ENCODE measurements around the gene ARAP2. TPM values are rescaled to one million over a fixed set of nuclear protein-coding genes. Genes with fewer than 3 reads are reported as not detected.
A peak's percentile ranks its signal among the peaks of the same experiment; 100 is the strongest.

The ARAP2 gene
- total RNA-seq, 4 donors from 2014 or later, result 109 to 247 (median 225) TPM

GRCh38 chr4:36264207-36264826 is 20.0 kb upstream of the ARAP2 start:
- intact Hi-C loops (cut with DNase I), result no loop called here
- no peak for DNase-seq
- Histone ChIP-seq H3K4me1 (peaks cover 0 to 9% of the 10 kb centered on the region in 2 donors), H3K27ac (no peak overlapping the region), H3K36me3 (no peaks in the 10 kb centered on the region), H3K27me3 (no peaks in the 10 kb centered on the region), H3K4me3 (replicated peaks in 1 of 3) (no peak overlapping the region), H3K9me3 (no peaks in the 10 kb centered on the region)
- no peak for TF ChIP-seq POLR2A (IDR thresholded peaks at IDR 0.05)
- no peak for TF ChIP-seq CTCF (IDR thresholded peaks at IDR 0.05)
- 96 to 99% methylated on average over 2 of the region's 2 CpGs for WGBS, 2 donors

- intact Hi-C loops (cut with DNase I), result no loop called here
- no peak for DNase-seq
- Histone ChIP-seq H3K4me1 (peaks cover 4 to 17% of the 10 kb centered on the region in 2 donors), H3K27me3 (no peaks in the 10 kb centered on the region), H3K27ac (no peak overlapping the region), H3K4me3 (replicated peaks in 1 of 3) (no peak overlapping the region), H3K9me3 (no peaks in the 10 kb centered on the region), H3K36me3 (no peaks in the 10 kb centered on the region)
- 90 to 94% methylated on average over 5 of the region's 5 CpGs for WGBS, 2 donors
- TF ChIP-seq POLR2A (IDR thresholded peaks at IDR 0.05), result no peak
- TF ChIP-seq CTCF (IDR thresholded peaks at IDR 0.05), result no peak
These were observed 16.4 kb upstream of the ARAP2 start for GRCh38 chr4:36260731-36261130.

- peak in 1 of 2 donors; percentile 37 for TF ChIP-seq POLR2A (IDR thresholded peaks at IDR 0.05)
- TF ChIP-seq CTCF (IDR thresholded peaks at IDR 0.05), result no peak
- Histone ChIP-seq H3K9me3 (no peaks in the 10 kb centered on the region), H3K4me3 (replicated peaks in 1 of 3) (peak overlapping the region in 1 of 3 donors; percentile 13), H3K27me3 (no peaks in the 10 kb centered on the region), H3K36me3 (no peaks in the 10 kb centered on the region), H3K4me1 (peaks cover 21 to 23% of the 10 kb centered on the region in 2 donors), H3K27ac (peak overlapping the region; percentile 85 to 93 (median 87))
- DNase-seq, result peak; percentile 62 to 75
- intact Hi-C loops (cut with DNase I), result no loop called here
- WGBS, 2 donors, result 22 to 24% methylated on average over 6 of the region's 6 CpGs
These were observed 12.1 kb upstream of the ARAP2 start for GRCh38 chr4:36256398-36256891.

- WGBS, 2 donors, result 69 to 78% methylated on average over 2 of the region's 2 CpGs
- TF ChIP-seq CTCF (IDR thresholded peaks at IDR 0.05) (no peak), POLR2A (IDR thresholded peaks at IDR 0.05) (peak in 1 of 2 donors; percentile 53)
These were observed 11.3 kb upstream of the ARAP2 start for GRCh38 chr4:36255577-36255976.

GRCh38 chr4:36254371-36254770 is 10.1 kb upstream of the ARAP2 start:
- peaks cover 21 to 23% of the 10 kb centered on the region in 2 donors for H3K4me1 ChIP-seq
- 88 to 95% methylated on average over 2 of the region's 2 CpGs for WGBS, 2 donors
- intact Hi-C loops (cut with DNase I), result no loop called here
- no peak overlapping the region for H3K4me3 ChIP-seq (replicated peaks in 1 of 3)
- no peaks in the 10 kb centered on the region for H3K9me3 ChIP-seq
- TF ChIP-seq POLR2A (IDR thresholded peaks at IDR 0.05) (no peak), CTCF (IDR thresholded peaks at IDR 0.05) (no peak)
- no peaks in the 10 kb centered on the region for H3K27me3 ChIP-seq
- no peaks in the 10 kb centered on the region for H3K36me3 ChIP-seq
- DNase-seq, result no peak
- peak overlapping the region in 2 of 3 donors; percentile 87 to 93 for H3K27ac ChIP-seq

More at GRCh38 chr4:36255577-36255976, 11.3 kb upstream of the ARAP2 start:
- no peak for DNase-seq
- Histone ChIP-seq H3K4me1 (peaks cover 21 to 23% of the 10 kb centered on the region in 2 donors), H3K27ac (peak overlapping the region; percentile 85 to 93 (median 87)), H3K9me3 (no peaks in the 10 kb centered on the region), H3K4me3 (replicated peaks in 1 of 3) (no peak overlapping the region), H3K36me3 (no peaks in the 10 kb centered on the region), H3K27me3 (no peaks in the 10 kb centered on the region)
- intact Hi-C loops (cut with DNase I), result no loop called here
